Measurements from ENCODE around the gene ATG7.

ATG7 gene

GRCh38 chr3:11534793-11535101 lies 262.6 kb downstream of the ATG7 start:
- no peak for DNase-seq (ENCODE audit: low read depth in 3 of 3)

GRCh38 chr3:11535243-11535960 lies 263.2 kb downstream of the ATG7 start:
- DNase-seq (ENCODE audit: low read depth in 3 of 3): no peak

- no peak for DNase-seq (ENCODE audit: low read depth in 3 of 3)
These were observed 264.1 kb downstream of the ATG7 start for GRCh38 chr3:11536132-11536935.

- no peak for DNase-seq (ENCODE audit: low read depth in 3 of 3)
These were observed 264.9 kb downstream of the ATG7 start for GRCh38 chr3:11536936-11537612.

GRCh38 chr3:11538581-11538980 lies 266.4 kb downstream of the ATG7 start:
- DNase-seq (ENCODE audit: low read depth in 3 of 3): no peak

- DNase-seq (ENCODE audit: low read depth in 3 of 3): no peak
These were observed 267.0 kb downstream of the ATG7 start for GRCh38 chr3:11539218-11539617.

GRCh38 chr3:11539677-11540076 lies 267.5 kb downstream of the ATG7 start:
- DNase-seq (ENCODE audit: low read depth in 3 of 3): no peak

GRCh38 chr3:11541321-11542303 lies 269.4 kb downstream of the ATG7 start:
- no peak for DNase-seq (ENCODE audit: low read depth in 3 of 3)

- no peak for DNase-seq (ENCODE audit: low read depth in 3 of 3)
These were observed 270.4 kb downstream of the ATG7 start for GRCh38 chr3:11542551-11542950.

- no peak for DNase-seq (ENCODE audit: low read depth in 3 of 3)
These were observed 271.1 kb downstream of the ATG7 start for GRCh38 chr3:11543141-11543947.

GRCh38 chr3:11543948-11544387 lies 271.8 kb downstream of the ATG7 start:
- DNase-seq (ENCODE audit: low read depth in 3 of 3): no peak

- no peak for DNase-seq (ENCODE audit: low read depth in 3 of 3)
These were observed 272.4 kb downstream of the ATG7 start for GRCh38 chr3:11544412-11545181.

- DNase-seq (ENCODE audit: low read depth in 3 of 3): no peak
These were observed 273.1 kb downstream of the ATG7 start for GRCh38 chr3:11545186-11545851.

GRCh38 chr3:11546657-11547302 lies 274.6 kb downstream of the ATG7 start:
- DNase-seq (ENCODE audit: low read depth in 3 of 3): no peak

- no peak for DNase-seq (ENCODE audit: low read depth in 3 of 3)
These were observed 275.3 kb downstream of the ATG7 start for GRCh38 chr3:11547498-11547897.

- no peak for DNase-seq (ENCODE audit: low read depth in 3 of 3)
These were observed 276.5 kb downstream of the ATG7 start for GRCh38 chr3:11548721-11549131.

- no peak for DNase-seq (ENCODE audit: low read depth in 3 of 3)
These were observed 277.5 kb downstream of the ATG7 start for GRCh38 chr3:11549580-11550140.

GRCh38 chr3:11551036-11551435 lies 278.8 kb downstream of the ATG7 start:
- no peak for DNase-seq (ENCODE audit: low read depth in 3 of 3)
